Activated gamma-delta T cell (primary cell): Measurements from ENCODE around the gene CD53.
"Not testable (repeated sequence)": the region's sequence is repeated elsewhere in the genome, so short reads cannot be mapped to it uniquely, and the experiment has no call there.

Experiments
- DNase-seq: peaks from one replicate; lab custom pipeline; 2025; lab: John Stamatoyannopoulos, UW

CD53 gene

GRCh38 chr1:110916274-110916668 is 43.3 kb downstream of the CD53 start:
- no peak for DNase-seq

- DNase-seq: no peak
Observed at GRCh38 chr1:110916669-110917306, 43.8 kb downstream of the CD53 start.

GRCh38 chr1:110918016-110918415 is 45.1 kb downstream of the CD53 start:
- DNase-seq: no peak

- no peak for DNase-seq
Observed at GRCh38 chr1:110921953-110922352, 49.0 kb downstream of the CD53 start.

DNA sequence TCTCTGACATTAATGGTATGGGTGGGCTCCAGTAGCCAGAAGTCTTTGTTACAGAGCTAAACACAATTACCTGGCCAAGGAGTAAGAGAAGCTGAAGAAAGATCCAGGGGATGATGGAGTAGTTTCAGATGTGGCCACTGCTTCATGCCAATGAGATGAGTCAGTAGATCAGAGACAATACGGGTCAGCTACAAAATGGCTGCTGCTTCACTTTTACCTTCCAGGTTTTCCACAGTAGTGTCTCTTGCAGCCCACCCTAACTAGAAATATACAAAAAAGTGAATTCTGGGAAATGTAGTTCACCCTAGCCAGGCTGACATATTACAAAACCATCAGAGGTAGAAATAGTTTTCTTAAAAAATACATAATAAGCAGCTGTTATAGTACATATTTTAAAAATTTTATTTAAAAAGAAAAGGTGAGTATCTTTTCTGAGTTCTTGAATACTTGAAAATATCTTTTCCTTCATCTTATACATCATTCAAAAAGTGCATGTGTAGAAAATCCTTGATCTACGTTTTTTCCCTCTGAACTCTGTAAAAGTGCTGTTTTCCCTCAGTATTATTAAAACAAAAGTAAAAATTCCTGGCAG is 54.6 kb downstream of the CD53 start:
- no peak for DNase-seq

GRCh38 chr1:110928191-110928590 is 55.2 kb downstream of the CD53 start:
- no peak for DNase-seq

DNA sequence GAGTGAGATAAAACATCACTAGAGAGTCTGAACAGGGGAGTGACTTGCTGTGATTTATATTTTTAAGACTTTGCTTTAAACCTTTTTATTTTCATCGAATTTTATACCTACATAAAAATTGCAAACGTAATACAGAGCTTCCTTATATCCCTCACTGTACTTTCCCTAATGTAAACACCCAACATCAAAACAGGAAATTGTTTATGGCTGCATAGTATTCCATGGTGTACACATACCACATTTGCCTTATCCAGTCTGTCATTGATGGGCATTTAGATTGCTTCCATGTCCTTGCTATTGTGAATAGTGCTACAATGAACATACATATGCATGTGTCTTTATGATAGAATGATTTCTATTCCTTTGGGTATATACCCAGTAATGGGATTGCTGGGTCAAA is 56.0 kb downstream of the CD53 start:
- DNase-seq: no peak

GRCh38 chr1:110931097-110931496 is 58.1 kb downstream of the CD53 start:
- not testable (repeated sequence) for DNase-seq

DNA sequence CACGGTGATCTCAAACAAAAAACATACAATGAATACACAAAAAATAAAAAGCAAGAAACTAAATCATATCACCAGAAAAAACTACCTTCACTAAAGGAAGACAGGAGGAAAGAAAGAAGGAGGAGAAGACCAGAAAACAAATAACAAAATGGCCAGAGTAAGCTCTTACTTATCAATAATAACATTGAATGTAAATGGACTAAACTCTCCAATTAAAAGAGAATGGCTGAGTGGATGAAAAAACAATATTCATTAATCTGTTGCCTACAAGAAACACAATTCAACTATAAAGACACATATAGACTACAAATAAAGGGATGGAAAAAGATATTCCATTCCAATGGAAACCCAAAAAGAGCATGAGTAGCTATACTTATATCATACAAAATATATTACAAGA is 63.6 kb downstream of the CD53 start:
- DNase-seq: no peak

- no peak for DNase-seq
Observed at GRCh38 chr1:110944806-110945205, 71.9 kb downstream of the CD53 start.

DNA sequence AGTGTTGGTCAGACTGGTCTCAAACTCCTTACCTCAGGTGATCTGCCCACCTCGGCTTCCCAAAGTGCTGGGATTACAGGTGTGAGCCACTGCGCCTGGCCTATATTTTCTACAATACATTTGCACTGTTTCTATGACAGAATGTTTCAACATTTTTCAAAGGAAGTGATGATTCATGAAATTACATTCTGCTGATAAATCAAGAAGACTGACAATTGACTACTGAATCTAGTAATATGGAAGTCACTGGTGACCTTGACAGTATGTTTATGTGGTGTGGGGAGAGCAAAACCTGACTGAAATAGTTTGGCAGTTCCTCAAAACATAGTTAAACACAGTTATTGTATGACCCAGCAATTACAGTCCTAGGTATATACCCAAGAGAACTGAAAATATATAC is 72.7 kb downstream of the CD53 start:
- DNase-seq: no peak

GRCh38 chr1:110948038-110948810 is 75.3 kb downstream of the CD53 start:
- no peak for DNase-seq
